Body of pancreas (tissue), 4 donors: Measurements from ENCODE around the gene PRR30.

ENCODE experiments used
- POLR2A ChIP-seq, 3 donors: fragments of 450-650 bp; IDR thresholded peaks; one replicate each; pipeline ENCODE4 v1.6.1; 2016; ENCODE audit warnings: antibody characterized with exemption in 3 of 3, mild to moderate bottlenecking in 2 of 3
- TF ChIP-seq, protein P1 (sequence below), 7 experiments: fragments of 450-650 bp in 4 of 7; fragments of 200-600 bp in 3 of 7; sonication (generic) in 3 of 7; IDR thresholded peaks; one replicate each; pipeline ENCODE4 v1.5.1; 2016 to 2019; ENCODE audit warnings: antibody characterized with exemption in 7 of 7

DNA sequence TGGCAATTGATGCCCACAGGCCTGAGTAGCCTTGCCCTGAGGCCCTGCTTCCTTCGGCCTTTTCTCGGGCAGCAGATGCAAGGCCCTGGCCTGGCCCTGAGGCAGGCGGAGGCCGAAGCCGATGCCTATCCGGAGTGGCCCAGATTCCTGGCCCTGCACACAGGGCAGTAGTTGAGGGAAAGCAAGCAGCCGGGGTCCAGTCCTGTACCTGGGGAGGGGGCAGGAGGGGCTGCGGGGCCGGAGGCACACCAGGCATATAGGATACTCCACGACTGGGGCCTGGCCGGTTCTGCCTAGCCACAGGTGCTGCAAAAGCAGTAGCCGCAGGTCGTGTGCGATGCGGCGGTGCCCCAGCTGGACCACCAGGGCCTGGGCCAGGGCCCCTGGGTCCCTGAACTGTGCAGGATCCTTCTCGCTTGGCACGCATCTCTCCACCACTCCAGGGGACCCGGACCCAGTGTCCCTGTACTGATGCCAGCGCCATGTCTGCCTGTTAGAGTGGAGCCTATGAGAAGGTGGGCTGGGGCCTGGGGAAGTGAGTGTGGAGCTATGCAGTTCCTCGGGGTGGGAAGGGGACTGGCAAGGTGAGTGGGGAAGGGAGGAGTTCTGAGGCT lies 1.8 kb downstream of the PRR30 start:
- TF ChIP-seq, protein P1, sequence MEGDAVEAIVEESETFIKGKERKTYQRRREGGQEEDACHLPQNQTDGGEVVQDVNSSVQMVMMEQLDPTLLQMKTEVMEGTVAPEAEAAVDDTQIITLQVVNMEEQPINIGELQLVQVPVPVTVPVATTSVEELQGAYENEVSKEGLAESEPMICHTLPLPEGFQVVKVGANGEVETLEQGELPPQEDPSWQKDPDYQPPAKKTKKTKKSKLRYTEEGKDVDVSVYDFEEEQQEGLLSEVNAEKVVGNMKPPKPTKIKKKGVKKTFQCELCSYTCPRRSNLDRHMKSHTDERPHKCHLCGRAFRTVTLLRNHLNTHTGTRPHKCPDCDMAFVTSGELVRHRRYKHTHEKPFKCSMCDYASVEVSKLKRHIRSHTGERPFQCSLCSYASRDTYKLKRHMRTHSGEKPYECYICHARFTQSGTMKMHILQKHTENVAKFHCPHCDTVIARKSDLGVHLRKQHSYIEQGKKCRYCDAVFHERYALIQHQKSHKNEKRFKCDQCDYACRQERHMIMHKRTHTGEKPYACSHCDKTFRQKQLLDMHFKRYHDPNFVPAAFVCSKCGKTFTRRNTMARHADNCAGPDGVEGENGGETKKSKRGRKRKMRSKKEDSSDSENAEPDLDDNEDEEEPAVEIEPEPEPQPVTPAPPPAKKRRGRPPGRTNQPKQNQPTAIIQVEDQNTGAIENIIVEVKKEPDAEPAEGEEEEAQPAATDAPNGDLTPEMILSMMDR (IDR thresholded peaks at IDR 0.05), result no peak
- TF ChIP-seq POLR2A (IDR thresholded peaks at IDR 0.05), result no peak
